K562 (cell line): Measurements from ENCODE around the gene FOXK2. TPM values are rescaled to one million over a fixed set of nuclear protein-coding genes. Genes with fewer than 3 reads are reported as not detected.

ENCODE experiments used
- ATAC-seq: fragments of 200-7000 bp; cut with Tn5 transposase; 3 replicates; pipeline ENCODE4 v1.9.1; 2020; ENCODE audit warnings: moderate library complexity
- BruUV-seq: library from RNA; stranded (reverse); fragments of 400-500 nt; replicated peaks from 2 replicates; lab custom pipeline; 2021; lab: Mats Ljungman, UMichigan
- CTCF ChIA-PET: fragments of 300-600 bp; formaldehyde crosslinking; extraction: SDS; loops from one replicate; lab custom pipeline; 2021; ENCODE audit warnings: low intra/inter-chr PET ratio; lab: Yijun Ruan, JAX
- POLR2A ChIA-PET: fragments of 300-600, 350-650 bp; sonication (Branson Sonifier 250); formaldehyde crosslinking; extraction: SDS; loops from one replicate; lab custom pipeline; 2021; ENCODE audit warnings: antibody characterized with exemption, inconsistent platforms; lab: Yijun Ruan, JAX
- DNase-seq, 4 experiments: peaks; one replicate each; pipeline versions ENCODE4 v3.0.0 to v3.0.0-alpha.2; 2011 to 2018; ENCODE audit warnings: low spot score in 3 of 4, mixed read lengths in 3 of 4; ENCODE audit errors: extremely low read depth in 1 of 4
- FAIRE-seq: peaks from 2 replicates; lab custom pipeline; 2011; peaks lifted over from hg19 to GRCh38; lab: Jason Lieb, UNC
- H2AFZ ChIP-seq: 2 replicates; pipeline ENCODE4 v1.6.0; 2011; ENCODE audit warnings: low read depth, low read length, control low read depth, inconsistent platforms
- H3K27ac ChIP-seq: fragments of 200-600 bp; 3 replicates; pipeline ENCODE4 v1.8.0; 2011; ENCODE audit warnings: low read depth, mild to moderate bottlenecking, control low read depth, inconsistent platforms, low read length, moderate library complexity, mixed read lengths; ENCODE audit errors: extremely low read depth
- H3K27me3 ChIP-seq, 2 experiments: fragments of 300-600 bp in 1 of 2; 2 replicates in 1 of 2; 3 replicates in 1 of 2; pipeline versions ENCODE4 v1.6.0 to v1.8.0; 2011; ENCODE audit warnings: inconsistent platforms in 2 of 2, low read length in 2 of 2, mild to moderate bottlenecking in 1 of 2, mixed read lengths in 1 of 2, moderate library complexity in 1 of 2; ENCODE audit not compliant: control insufficient read depth in 2 of 2, insufficient read depth in 2 of 2
- H3K36me3 ChIP-seq: fragments of 300-600 bp; 3 replicates; pipeline ENCODE4 v1.8.0; 2011; ENCODE audit warnings: mild to moderate bottlenecking, low read length, inconsistent platforms; ENCODE audit not compliant: control insufficient read depth, insufficient read depth
- H3K4me1 ChIP-seq, 2 experiments: fragments of 200-600 bp in 1 of 2; replicated peaks in 1 of 2; 2 replicates in 1 of 2; 3 replicates in 1 of 2; pipeline versions ENCODE4 v1.5.1 to v1.8.0; 2011; ENCODE audit warnings: inconsistent platforms in 2 of 2, low read length in 2 of 2, mild to moderate bottlenecking in 1 of 2, mixed read lengths in 1 of 2, moderate library complexity in 1 of 2; ENCODE audit not compliant: control insufficient read depth in 2 of 2, insufficient read depth in 2 of 2
- H3K4me2 ChIP-seq: 2 replicates; pipeline ENCODE4 v1.6.1; 2011; ENCODE audit warnings: low read length, control low read depth, inconsistent platforms, mixed read lengths; ENCODE audit not compliant: insufficient read depth
- H3K4me3 ChIP-seq: fragments of 200-600 bp; sonication (generic), shearing (Covaris generic); 2 replicates; pipeline ENCODE4 v1.5.1; 2016; ENCODE audit warnings: control low read depth, inconsistent platforms
- H3K79me2 ChIP-seq: fragments of 200-600 bp; 3 replicates; pipeline ENCODE4 v1.8.0; 2011; ENCODE audit warnings: low read length, inconsistent platforms; ENCODE audit not compliant: control insufficient read depth, insufficient read depth
- H3K9ac ChIP-seq, 2 experiments: 2 replicates each; pipeline versions ENCODE4 v1.6.0 to v1.6.1; 2011; ENCODE audit warnings: low read depth in 2 of 2, low read length in 2 of 2, control low read depth in 1 of 2, inconsistent platforms in 1 of 2, mild to moderate bottlenecking in 1 of 2, mixed read lengths in 1 of 2; ENCODE audit not compliant: insufficient read depth in 1 of 2
- H3K9me1 ChIP-seq: one replicate; pipeline ENCODE4 v1.6.0; 2011; ENCODE audit warnings: inconsistent platforms, mild to moderate bottlenecking, low read length, moderate library complexity; ENCODE audit not compliant: control insufficient read depth, insufficient read depth
- H3K9me3 ChIP-seq: replicated peaks from 2 replicates; pipeline ENCODE4 v1.5.1; 2011; ENCODE audit warnings: low read depth, low read length, inconsistent platforms; ENCODE audit not compliant: control insufficient read depth, insufficient read depth
- H4K20me1 ChIP-seq: replicated peaks from 2 replicates; pipeline ENCODE4 v1.6.1; 2011; ENCODE audit warnings: low read length, inconsistent platforms, mixed read lengths; ENCODE audit not compliant: control insufficient read depth, insufficient read depth
- MBD1 ChIP-seq: fragments of 250-450 bp; sonication (Bioruptor Pico); IDR thresholded peaks from 2 replicates; pipeline ENCODE4 v1.8.0; 2022; ENCODE audit warnings: inconsistent platforms
- NFIC ChIP-seq: fragments of 450-650 bp; IDR thresholded peaks from 2 replicates; pipeline ENCODE4 v1.6.1; 2017; ENCODE audit warnings: mild to moderate bottlenecking, inconsistent platforms
- ZBTB7A ChIP-seq: IDR thresholded peaks from 2 replicates; pipeline ENCODE4 v1.6.1; 2011; ENCODE audit warnings: low read depth, mild to moderate bottlenecking, low read length, moderate library complexity, borderline replicate concordance; ENCODE audit not compliant: control insufficient read depth
- WGBS: fragments of 100-300 bp; shearing (Covaris generic); methylation state at CpG from one replicate; pipeline ENCODE4 v1.1.6; 2016; ENCODE audit warnings: low coverage, mixed read lengths; ENCODE audit not compliant: insufficient coverage; ENCODE audit errors: missing lambda C conversion rate; 5-methylcytosine and 5-hydroxymethylcytosine counted together
- in situ Hi-C: fragments of 300-500 bp; cut with MboI; formaldehyde crosslinking; loops from 4 replicates; pipeline ENCODE4 v1.15.0; 2018; ENCODE audit warnings: inconsistent platforms, mixed read lengths
- intact Hi-C: fragments of 100-400 bp; cut with micrococcal nuclease; formaldehyde crosslinking; loops from 2 replicates; pipeline ENCODE4 v1.14.2; 2022
- polyA plus RNA-seq, 8 experiments: library from polyadenylated mRNA; depleted of rRNA in 4 of 8; stranded (reverse) in 5 of 8; unstranded in 3 of 8; fragments of >200 nt; fragmentation: Nextera tagmentation in 2 of 8; fragmentation: Illumina TruSeq in 1 of 8; extraction: Ambion mirVana in 2 of 8; extraction: Trizol in 1 of 8; gene quantifications; 2 replicates each; pipeline versions ENCODE4 v1.2.1 to v1.2.3, GENCODE V29; 2011 to 2014; ENCODE audit warnings: inconsistent platforms in 1 of 8, missing spikeins in 1 of 8
- total RNA-seq, 7 experiments: library from RNA; depleted of rRNA in 6 of 7; stranded (reverse); fragments of >200 nt in 6 of 7; fragmentation: Illumina TruSeq in 2 of 7; extraction: Trizol in 2 of 7; gene quantifications; 2 replicates each; pipeline versions ENCODE4 v1.2.1 to v1.2.3, GENCODE V29; 2011 to 2021; ENCODE audit warnings: low replicate concordance in 1 of 7

FOXK2 gene
- total and polyA plus RNA-seq, 9 of the 15 experiments (the other 6 are each of a cell fraction or from before 2014, with no cell fraction given) = 3.0 to 86.0 (median 44.1) TPM

GRCh38 chr17:82524540-82524939 is 5.0 kb downstream of the FOXK2 start:
- Histone ChIP-seq H3K27me3 (no peaks in the 10 kb centered on the region), H4K20me1 (peaks cover 59% of the 10 kb centered on the region), H3K9me3 (no peaks in the 10 kb centered on the region), H3K9me1 (peaks cover 4% of the 10 kb centered on the region), H3K4me1 (peaks cover 25 to 35% of the 10 kb centered on the region in 2 experiments), H3K27ac (peak overlapping the region; percentile 37; the same call in 1 of the 3 replicates), H3K9ac (peak overlapping the region; percentile 9 to 88; a peak in 3 of 4 replicates), H3K79me2 (peaks cover 98% of the 10 kb centered on the region), H3K4me2 (peak overlapping the region; percentile 19; the same call in 1 of the 2 replicates), H2AFZ (no peak overlapping the region), H3K36me3 (peaks cover 40% of the 10 kb centered on the region), H3K4me3 (no peak overlapping the region)
- 33% methylated on average over 4 of the region's 4 CpGs for WGBS
- ChIA-PET POLR2A (interaction anchor here (1.1 kb wide), 1 partner anchor 11 kb away, joined by 3 read pairs; no protein-coding TSS in a partner anchor), CTCF (no interaction called here)
- intact Hi-C loops (no loop called here), in situ Hi-C loops (no loop called here)
- DNase-seq (peak in 1 of 4 experiments; percentile 37), FAIRE-seq (no peak), ATAC-seq (no peak)
- BruUV-seq = no TSS peak
- TF ChIP-seq ZBTB7A = peak; percentile 66; the same call in 1 of the 2 replicates
- no peak for TF ChIP-seq MBD1 (CRISPR knock-in tag)
- TF ChIP-seq NFIC = peak; percentile 94
